HEK293 (cell line): ENCODE results near the gene LSG1.
A peak's percentile ranks its signal among the peaks of the same experiment; 100 is the strongest.

Experiments used
- BCL11B ChIP-seq: fragments of 450-650 bp; formaldehyde crosslinking; IDR thresholded peaks from 2 replicates; pipeline ENCODE4 v1.5.1; 2016; ENCODE audit warnings: low read depth, missing biosample characterization, missing genetic modification characterization
- EGR2 ChIP-seq: fragments of 450-650 bp; formaldehyde crosslinking; IDR thresholded peaks from 2 replicates; pipeline ENCODE4 v1.5.1; 2016; ENCODE audit warnings: low read depth, missing biosample characterization, missing genetic modification characterization
- GFI1B ChIP-seq: fragments of 450-650 bp; formaldehyde crosslinking; IDR thresholded peaks from 2 replicates; pipeline ENCODE4 v1.5.1; 2016; ENCODE audit warnings: missing biosample characterization, missing genetic modification characterization
- KLF17 ChIP-seq: fragments of 450-650 bp; formaldehyde crosslinking; IDR thresholded peaks from 2 replicates; pipeline ENCODE4 v1.5.1; 2016; ENCODE audit warnings: missing biosample characterization, missing genetic modification characterization
- KLF8 ChIP-seq: fragments of 450-650 bp; formaldehyde crosslinking; IDR thresholded peaks from 2 replicates; pipeline ENCODE4 v1.5.1; 2016; ENCODE audit warnings: missing biosample characterization, missing genetic modification characterization
- OSR2 ChIP-seq: fragments of 450-650 bp; formaldehyde crosslinking; IDR thresholded peaks from 2 replicates; pipeline ENCODE4 v1.5.1; 2016; ENCODE audit warnings: missing biosample characterization, missing genetic modification characterization
- PATZ1 ChIP-seq: fragments of 450-650 bp; formaldehyde crosslinking; IDR thresholded peaks from 2 replicates; pipeline ENCODE4 v1.5.1; 2016; ENCODE audit warnings: missing biosample characterization, missing genetic modification characterization
- PRDM2 ChIP-seq: fragments of 450-650 bp; formaldehyde crosslinking; IDR thresholded peaks from 2 replicates; pipeline ENCODE4 v1.5.1; 2016; ENCODE audit warnings: missing biosample characterization, missing genetic modification characterization, borderline replicate concordance
- PRDM6 ChIP-seq: fragments of 450-650 bp; formaldehyde crosslinking; IDR thresholded peaks from 2 replicates; pipeline ENCODE4 v1.5.1; 2017; ENCODE audit warnings: missing biosample characterization, missing genetic modification characterization
- SCRT2 ChIP-seq: fragments of 450-650 bp; formaldehyde crosslinking; IDR thresholded peaks from 2 replicates; pipeline ENCODE4 v1.5.1; 2016; ENCODE audit warnings: missing biosample characterization, missing genetic modification characterization
- YY1 ChIP-seq: fragments of 450-650 bp; formaldehyde crosslinking; IDR thresholded peaks from 2 replicates; pipeline ENCODE4 v1.5.1; 2018; ENCODE audit warnings: missing biosample characterization, missing genetic modification characterization
- ZBTB20 ChIP-seq: fragments of 450-650 bp; formaldehyde crosslinking; IDR thresholded peaks from 2 replicates; pipeline ENCODE4 v1.5.1; 2016; ENCODE audit warnings: missing biosample characterization, missing genetic modification characterization
- ZEB2 ChIP-seq: fragments of 450-650 bp; formaldehyde crosslinking; IDR thresholded peaks from 2 replicates; pipeline ENCODE4 v1.5.1; 2016; ENCODE audit warnings: missing biosample characterization, missing genetic modification characterization
- ZFP69B ChIP-seq: fragments of 450-650 bp; formaldehyde crosslinking; IDR thresholded peaks from 2 replicates; pipeline ENCODE4 v1.5.1; 2016; ENCODE audit warnings: missing biosample characterization, missing genetic modification characterization
- ZNF138 ChIP-seq: fragments of 450-650 bp; formaldehyde crosslinking; IDR thresholded peaks from 2 replicates; pipeline ENCODE4 v1.5.1; 2016; ENCODE audit warnings: missing biosample characterization, missing genetic modification characterization, borderline replicate concordance
- ZNF155 ChIP-seq: fragments of 450-650 bp; formaldehyde crosslinking; IDR thresholded peaks from 2 replicates; pipeline ENCODE4 v1.5.1; 2016; ENCODE audit warnings: missing biosample characterization, missing genetic modification characterization
- ZNF18 ChIP-seq: fragments of 450-650 bp; formaldehyde crosslinking; IDR thresholded peaks from 2 replicates; pipeline ENCODE4 v1.5.1; 2016; ENCODE audit warnings: missing biosample characterization, missing genetic modification characterization
- ZNF214 ChIP-seq: fragments of 450-650 bp; formaldehyde crosslinking; IDR thresholded peaks from 2 replicates; pipeline ENCODE4 v1.5.1; 2017; ENCODE audit warnings: missing biosample characterization, mild to moderate bottlenecking, missing genetic modification characterization, borderline replicate concordance
- ZNF335 ChIP-seq: fragments of 450-650 bp; formaldehyde crosslinking; conservative IDR thresholded peaks from 2 replicates; pipeline ENCODE4 v1.5.1; 2016; ENCODE audit warnings: missing biosample characterization, missing genetic modification characterization
- ZNF37A ChIP-seq: fragments of 450-650 bp; IDR thresholded peaks from 2 replicates; pipeline ENCODE4 v1.5.1; 2018; ENCODE audit warnings: missing biosample characterization, missing genetic modification characterization
- ZNF394 ChIP-seq: fragments of 450-650 bp; formaldehyde crosslinking; IDR thresholded peaks from 2 replicates; pipeline ENCODE4 v1.5.1; 2016; ENCODE audit warnings: missing biosample characterization, missing genetic modification characterization, mild to moderate bottlenecking, moderate library complexity, borderline replicate concordance
- ZNF426 ChIP-seq: fragments of 450-650 bp; formaldehyde crosslinking; IDR thresholded peaks from 2 replicates; pipeline ENCODE4 v1.5.1; 2017; ENCODE audit warnings: missing biosample characterization, missing genetic modification characterization, mild to moderate bottlenecking, inconsistent platforms, moderate library complexity
- ZNF529 ChIP-seq: fragments of 450-650 bp; formaldehyde crosslinking; IDR thresholded peaks from 2 replicates; pipeline ENCODE4 v1.5.1; 2017; ENCODE audit warnings: missing genetic modification characterization, missing biosample characterization; ENCODE audit not compliant: insufficient replicate concordance
- ZNF560 ChIP-seq: fragments of 450-650 bp; formaldehyde crosslinking; IDR thresholded peaks from 2 replicates; pipeline ENCODE4 v1.5.1; 2017; ENCODE audit warnings: missing biosample characterization, missing genetic modification characterization, borderline replicate concordance
- ZNF585B ChIP-seq: fragments of 450-650 bp; formaldehyde crosslinking; IDR thresholded peaks from 2 replicates; pipeline ENCODE4 v1.5.1; 2016; ENCODE audit warnings: missing biosample characterization, missing genetic modification characterization
- ZNF830 ChIP-seq: fragments of 450-650 bp; IDR thresholded peaks from 2 replicates; pipeline ENCODE4 v1.5.0; 2018; ENCODE audit warnings: missing biosample characterization, missing genetic modification characterization, low read depth, mild to moderate bottlenecking, moderate library complexity
- ZSCAN23 ChIP-seq: fragments of 450-650 bp; formaldehyde crosslinking; IDR thresholded peaks from 2 replicates; pipeline ENCODE4 v1.5.1; 2016; ENCODE audit warnings: missing biosample characterization, missing genetic modification characterization

Gene LSG1

GRCh38 chr3:194682694-194683310 is 10.8 kb upstream of the LSG1 start (continued):
- TF ChIP-seq OSR2 (tag by site-specific recombination) (no peak), PRDM2 (no peak), ZNF830 (tag by site-specific recombination) (no peak), GFI1B (tag by site-specific recombination) (no peak), ZNF214 (tag by site-specific recombination) (no peak), ZNF335 (tag by site-specific recombination) (no peak), BCL11B (tag by site-specific recombination) (no peak), SCRT2 (tag by site-specific recombination) (peak; percentile 87), ZNF37A (tag by site-specific recombination) (no peak), PRDM6 (tag by site-specific recombination) (no peak), ZNF18 (tag by site-specific recombination) (peak; percentile 99), ZNF138 (no peak), ZSCAN23 (tag by site-specific recombination) (no peak), KLF8 (no peak), PATZ1 (tag by site-specific recombination) (0 out of 2 replicates have a peak, but pooled peaks have one; percentile 10), ZNF529 (tag by site-specific recombination) (no peak), ZNF426 (tag by site-specific recombination) (no peak), ZEB2 (tag by site-specific recombination) (peak; percentile 70), ZNF155 (no peak), ZNF394 (tag by site-specific recombination) (peak; percentile 58; the same call in 1 of the 2 replicates), KLF17 (tag by site-specific recombination) (peak; percentile 47; the same call in 1 of the 2 replicates), ZFP69B (tag by site-specific recombination) (0 out of 2 replicates have a peak, but pooled peaks have one; percentile 32), EGR2 (no peak), ZNF585B (tag by site-specific recombination) (no peak), ZNF560 (tag by site-specific recombination) (no peak), YY1 (tag by site-specific recombination) (no peak), ZBTB20 (tag by site-specific recombination) (no peak)
